OCI-LY1 (cell line): ENCODE data around the gene PPIL6.

Experiments used
- H2AFZ ChIP-seq: fragments of 200-600 bp; sonication (generic), shearing (Covaris generic); 2 replicates; pipeline ENCODE4 v1.6.0; 2014; ENCODE audit warnings: antibody characterized with exemption, mild to moderate bottlenecking, low read length
- H3F3A ChIP-seq: fragments of 200-600 bp; sonication (generic), shearing (Covaris generic); 2 replicates; pipeline ENCODE4 v1.6.0; 2014; ENCODE audit warnings: mild to moderate bottlenecking, antibody characterized with exemption, low read length, moderate library complexity; ENCODE audit not compliant: insufficient read depth
- H3K27ac ChIP-seq: fragments of 200-600 bp; sonication (generic); 2 replicates; pipeline ENCODE4 v1.5.1; 2014; ENCODE audit warnings: low read length, mixed run types, mild to moderate bottlenecking, low read depth; ENCODE audit not compliant: poor library complexity, severe bottlenecking
- H3K27me3 ChIP-seq: fragments of 200-600 bp; sonication (generic); 2 replicates; pipeline ENCODE4 v1.6.0; 2014; ENCODE audit warnings: antibody characterized with exemption, mild to moderate bottlenecking, low read length, moderate library complexity; ENCODE audit not compliant: insufficient read depth
- H3K36me3 ChIP-seq: fragments of 200-600 bp; sonication (generic); 2 replicates; pipeline ENCODE4 v1.6.1; 2014; ENCODE audit warnings: mild to moderate bottlenecking, antibody characterized with exemption, low read length, moderate library complexity, mixed read lengths; ENCODE audit not compliant: insufficient read depth
- H3K4me1 ChIP-seq: fragments of 200-600 bp; sonication (generic); 2 replicates; pipeline ENCODE4 v1.5.1; 2014; ENCODE audit warnings: mild to moderate bottlenecking, low read length, moderate library complexity; ENCODE audit not compliant: insufficient read depth, severe bottlenecking
- H3K4me2 ChIP-seq: fragments of 200-600 bp; sonication (generic), shearing (Covaris generic); 2 replicates; pipeline ENCODE4 v1.6.1; 2014; ENCODE audit warnings: low read length
- H3K4me3 ChIP-seq: fragments of 200-600 bp; sonication (generic); 2 replicates; pipeline ENCODE4 v1.5.1; 2014; ENCODE audit warnings: low read length, low read depth, mild to moderate bottlenecking, mixed read lengths; ENCODE audit not compliant: poor library complexity, severe bottlenecking
- H3K79me2 ChIP-seq: fragments of 200-600 bp; shearing (Covaris generic); 2 replicates; pipeline ENCODE4 v1.6.1; 2016; ENCODE audit warnings: mixed run types, low read length, mixed read lengths; ENCODE audit not compliant: insufficient read depth
- H3K9ac ChIP-seq: fragments of 200-600 bp; sonication (generic), shearing (Covaris generic); 2 replicates; pipeline ENCODE4 v1.6.1; 2014; ENCODE audit warnings: mild to moderate bottlenecking, low read length, mixed read lengths
- H3K9me2 ChIP-seq: fragments of 200-600 bp; sonication (generic), shearing (Covaris generic); 2 replicates; pipeline ENCODE4 v1.6.1; 2014; ENCODE audit warnings: low read depth, mild to moderate bottlenecking, low read length, mixed read lengths
- H3K9me3 ChIP-seq: fragments of 200-600 bp; shearing (Covaris generic); 2 replicates; pipeline ENCODE4 v1.6.1; 2014; ENCODE audit warnings: low read length, mixed read lengths
- H4K20me1 ChIP-seq: fragments of 200-600 bp; sonication (generic), shearing (Covaris generic); 2 replicates; pipeline ENCODE4 v1.6.0; 2016; ENCODE audit warnings: mild to moderate bottlenecking, low read length; ENCODE audit not compliant: insufficient read depth
- CTCF ChIP-seq: fragments of 200-600 bp; sonication (generic), shearing (Covaris generic); IDR thresholded peaks from 2 replicates; pipeline ENCODE4 v1.5.1; 2017; ENCODE audit warnings: mild to moderate bottlenecking, antibody characterized with exemption, low read length, moderate library complexity, mixed read lengths
- EZH2 ChIP-seq: fragments of 200-600 bp; sonication (generic), shearing (Covaris generic); IDR thresholded peaks from 2 replicates; pipeline ENCODE4 v1.8.0; 2017; ENCODE audit warnings: borderline replicate concordance, mixed run types, mild to moderate bottlenecking, antibody characterized with exemption, low read length, moderate library complexity, mixed read lengths

PPIL6 gene

GRCh38 chr6:109449064-109449794, 8.8 kb upstream of the PPIL6 start:
- Histone ChIP-seq H3K79me2 (no peaks in the 10 kb centered on the region), H4K20me1 (no peaks in the 10 kb centered on the region), H3F3A (no peaks in the 10 kb centered on the region), H3K27me3 (no peaks in the 10 kb centered on the region), H3K9me2 (no peaks in the 10 kb centered on the region), H3K36me3 (peaks cover 49% of the 10 kb centered on the region), H3K27ac (no peak overlapping the region), H3K4me1 (peaks cover 6% of the 10 kb centered on the region), H3K4me3 (no peak overlapping the region), H2AFZ (no peak overlapping the region), H3K9ac (no peak overlapping the region), H3K4me2 (no peak overlapping the region), H3K9me3 (no peaks in the 10 kb centered on the region)
- TF ChIP-seq EZH2 (no peak), CTCF (no peak)

- TF ChIP-seq EZH2 (no peak), CTCF (no peak)
Measured at GRCh38 chr6:109448615-109449014, 8.2 kb upstream of the PPIL6 start.

GRCh38 chr6:109447878-109448555, 7.6 kb upstream of the PPIL6 start:
- Histone ChIP-seq H3K79me2 (no peaks in the 10 kb centered on the region), H2AFZ (no peak overlapping the region), H3K27me3 (no peaks in the 10 kb centered on the region), H3K9me2 (no peaks in the 10 kb centered on the region), H3K4me2 (no peak overlapping the region), H3F3A (no peaks in the 10 kb centered on the region), H4K20me1 (no peaks in the 10 kb centered on the region), H3K4me3 (no peak overlapping the region), H3K27ac (no peak overlapping the region), H3K9ac (no peak overlapping the region), H3K9me3 (no peaks in the 10 kb centered on the region), H3K36me3 (peaks cover 57% of the 10 kb centered on the region), H3K4me1 (no peaks in the 10 kb centered on the region)
- TF ChIP-seq EZH2 (no peak), CTCF (no peak)

More at GRCh38 chr6:109448615-109449014, 8.2 kb upstream of the PPIL6 start:
- no peaks in the 10 kb centered on the region for H3K79me2 ChIP-seq
- no peak overlapping the region for H3K27ac ChIP-seq
- no peaks in the 10 kb centered on the region for H3K4me1 ChIP-seq
- H3K9me2 ChIP-seq: no peaks in the 10 kb centered on the region
- H3K9ac ChIP-seq: no peak overlapping the region
- H3K27me3 ChIP-seq: no peaks in the 10 kb centered on the region
- no peaks in the 10 kb centered on the region for H3F3A ChIP-seq
- peaks cover 53% of the 10 kb centered on the region for H3K36me3 ChIP-seq
- H3K9me3 ChIP-seq: no peaks in the 10 kb centered on the region
- no peaks in the 10 kb centered on the region for H4K20me1 ChIP-seq
- H3K4me3 ChIP-seq: no peak overlapping the region
- no peak overlapping the region for H2AFZ ChIP-seq
- no peak overlapping the region for H3K4me2 ChIP-seq
